Measurements from ENCODE around the gene CNTN2. TPM values are rescaled to one million over a fixed set of nuclear protein-coding genes. Genes with fewer than 3 reads are reported as not detected.
A peak's percentile ranks its signal among the peaks of the same experiment; 100 is the strongest.

The CNTN2 gene
- total RNA-seq, 1 donor from 2014 or later, result 0.58 TPM

- TF ChIP-seq, protein P1, sequence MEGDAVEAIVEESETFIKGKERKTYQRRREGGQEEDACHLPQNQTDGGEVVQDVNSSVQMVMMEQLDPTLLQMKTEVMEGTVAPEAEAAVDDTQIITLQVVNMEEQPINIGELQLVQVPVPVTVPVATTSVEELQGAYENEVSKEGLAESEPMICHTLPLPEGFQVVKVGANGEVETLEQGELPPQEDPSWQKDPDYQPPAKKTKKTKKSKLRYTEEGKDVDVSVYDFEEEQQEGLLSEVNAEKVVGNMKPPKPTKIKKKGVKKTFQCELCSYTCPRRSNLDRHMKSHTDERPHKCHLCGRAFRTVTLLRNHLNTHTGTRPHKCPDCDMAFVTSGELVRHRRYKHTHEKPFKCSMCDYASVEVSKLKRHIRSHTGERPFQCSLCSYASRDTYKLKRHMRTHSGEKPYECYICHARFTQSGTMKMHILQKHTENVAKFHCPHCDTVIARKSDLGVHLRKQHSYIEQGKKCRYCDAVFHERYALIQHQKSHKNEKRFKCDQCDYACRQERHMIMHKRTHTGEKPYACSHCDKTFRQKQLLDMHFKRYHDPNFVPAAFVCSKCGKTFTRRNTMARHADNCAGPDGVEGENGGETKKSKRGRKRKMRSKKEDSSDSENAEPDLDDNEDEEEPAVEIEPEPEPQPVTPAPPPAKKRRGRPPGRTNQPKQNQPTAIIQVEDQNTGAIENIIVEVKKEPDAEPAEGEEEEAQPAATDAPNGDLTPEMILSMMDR (IDR thresholded peaks at IDR 0.05; ENCODE audit: borderline replicate concordance), result no peak
- intact Hi-C loops (cut with micrococcal nuclease), result no loop called here
- Histone ChIP-seq H3K27me3 (ENCODE audit: low read depth) (peaks cover 88% of the 10 kb centered on the region), H3K4me1 (peaks cover 9% of the 10 kb centered on the region), H3K27ac (replicated peaks) (no peak overlapping the region), H3K36me3 (no peaks in the 10 kb centered on the region), H3K9me3 (replicated peaks) (no peaks in the 10 kb centered on the region), H3K4me3 (peak overlapping the region; percentile 33)
- DNase-seq, result no peak
Observed at GRCh38 chr1:205043866-205044265, 854 bp downstream of the CNTN2 start.

DNA sequence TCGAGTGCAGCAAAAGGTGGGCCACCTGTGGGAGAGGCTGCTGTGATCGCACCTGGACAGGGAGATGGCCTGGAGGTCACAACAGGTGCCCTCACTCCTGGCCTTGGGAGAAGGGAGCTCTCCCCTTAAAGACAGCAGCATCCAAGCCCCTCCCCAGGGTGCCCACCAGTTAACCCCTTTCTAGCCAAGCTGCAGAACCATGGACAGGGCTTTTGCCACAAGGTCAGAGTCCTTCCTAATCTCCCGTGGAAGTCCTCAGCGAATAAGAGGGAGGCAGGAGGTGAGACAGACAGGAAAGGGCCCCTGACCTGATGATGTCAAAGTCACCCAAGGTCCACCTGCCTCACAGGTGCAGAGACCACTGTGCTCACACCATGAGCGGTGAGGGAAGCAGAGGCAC is 1.7 kb downstream of the CNTN2 start:
- DNase-seq, result no peak
- intact Hi-C loops (cut with micrococcal nuclease), result no loop called here
- Histone ChIP-seq H3K4me1 (peaks cover 9% of the 10 kb centered on the region), H3K4me3 (no peak overlapping the region), H3K27ac (replicated peaks) (no peak overlapping the region), H3K27me3 (ENCODE audit: low read depth) (peaks cover 91% of the 10 kb centered on the region), H3K9me3 (replicated peaks) (no peaks in the 10 kb centered on the region), H3K36me3 (no peaks in the 10 kb centered on the region)
- TF ChIP-seq, protein P1 (IDR thresholded peaks at IDR 0.05; ENCODE audit: borderline replicate concordance), result no peak

GRCh38 chr1:205045146-205045545 is 2.1 kb downstream of the CNTN2 start:
- H3K27me3 ChIP-seq (ENCODE audit: low read depth), result peaks cover 87% of the 10 kb centered on the region

GRCh38 chr1:205046870-205047269 is 3.9 kb downstream of the CNTN2 start:
- no peaks in the 10 kb centered on the region for H3K36me3 ChIP-seq
- DNase-seq, result no peak
- peaks cover 87% of the 10 kb centered on the region for H3K27me3 ChIP-seq (ENCODE audit: low read depth)
- H3K9me3 ChIP-seq (replicated peaks), result no peaks in the 10 kb centered on the region
- peaks cover 9% of the 10 kb centered on the region for H3K4me1 ChIP-seq
- intact Hi-C loops (cut with micrococcal nuclease), result no loop called here
- TF ChIP-seq, protein P1 (IDR thresholded peaks at IDR 0.05; ENCODE audit: borderline replicate concordance), result no peak
- H3K27ac ChIP-seq (replicated peaks), result no peak overlapping the region
- H3K4me3 ChIP-seq, result no peak overlapping the region

More at GRCh38 chr1:205045146-205045545, 2.1 kb downstream of the CNTN2 start:
- no peak for DNase-seq
- H3K4me3 ChIP-seq, result no peak overlapping the region
- H3K27ac ChIP-seq (replicated peaks), result no peak overlapping the region
- TF ChIP-seq, protein P1 (IDR thresholded peaks at IDR 0.05; ENCODE audit: borderline replicate concordance), result no peak
- no peaks in the 10 kb centered on the region for H3K36me3 ChIP-seq
- intact Hi-C loops (cut with micrococcal nuclease), result no loop called here
- peaks cover 9% of the 10 kb centered on the region for H3K4me1 ChIP-seq
- H3K9me3 ChIP-seq (replicated peaks), result no peaks in the 10 kb centered on the region

GRCh38 chr1:205047764-205048231 is 4.8 kb downstream of the CNTN2 start:
- peaks cover 86% of the 10 kb centered on the region for H3K27me3 ChIP-seq (ENCODE audit: low read depth)
- no peak overlapping the region for H3K27ac ChIP-seq (replicated peaks)
- no peak for DNase-seq
- H3K4me1 ChIP-seq, result peaks cover 7% of the 10 kb centered on the region
- intact Hi-C loops (cut with micrococcal nuclease), result no loop called here
- no peaks in the 10 kb centered on the region for H3K36me3 ChIP-seq
- H3K9me3 ChIP-seq (replicated peaks), result no peaks in the 10 kb centered on the region
- H3K4me3 ChIP-seq, result no peak overlapping the region
- TF ChIP-seq, protein P1 (IDR thresholded peaks at IDR 0.05; ENCODE audit: borderline replicate concordance), result no peak
